SU-DHL-6 (cell line): ENCODE results near the gene RARA.
"Not testable (repeated sequence)": the region's sequence is repeated elsewhere in the genome, so short reads cannot be mapped to it uniquely, and the experiment has no call there.

ENCODE experiments used
- H2AFZ ChIP-seq: fragments of 200-600 bp; sonication (generic); 2 replicates; pipeline ENCODE4 v1.6.1; 2014; ENCODE audit warnings: low read depth, mild to moderate bottlenecking, moderate library complexity, mixed read lengths, antibody characterized with exemption, low read length; ENCODE audit not compliant: severe bottlenecking
- H3F3A ChIP-seq: fragments of 200-600 bp; shearing (Covaris generic); 2 replicates; pipeline ENCODE4 v1.6.0; 2016; ENCODE audit warnings: antibody characterized with exemption, mild to moderate bottlenecking; ENCODE audit not compliant: insufficient read depth
- H3K27ac ChIP-seq: fragments of 200-600 bp; sonication (generic); 2 replicates; pipeline ENCODE4 v1.5.1; 2016; ENCODE audit warnings: low read depth, mild to moderate bottlenecking, low read length, moderate library complexity, mixed read lengths
- H3K27me3 ChIP-seq: fragments of 200-600 bp; sonication (generic), shearing (Covaris generic); 2 replicates; pipeline ENCODE4 v1.6.0; 2014; ENCODE audit warnings: mild to moderate bottlenecking, low read length
- H3K36me3 ChIP-seq: fragments of 200-600 bp; sonication (generic); 2 replicates; pipeline ENCODE4 v1.6.1; 2014; ENCODE audit warnings: mild to moderate bottlenecking, low read length, mixed read lengths
- H3K4me2 ChIP-seq: fragments of 300-600, 200-600 bp; shearing (Covaris generic), sonication (generic); 2 replicates; pipeline ENCODE4 v1.6.0; 2014; ENCODE audit warnings: low read length, low read depth, mild to moderate bottlenecking; ENCODE audit not compliant: poor library complexity, severe bottlenecking
- H3K4me3 ChIP-seq: fragments of 200-600 bp; sonication (generic); 2 replicates; pipeline ENCODE4 v1.5.1; 2014; ENCODE audit warnings: antibody characterized with exemption, low read length, mild to moderate bottlenecking, mixed read lengths; ENCODE audit not compliant: insufficient read depth, poor library complexity, severe bottlenecking
- H3K79me2 ChIP-seq: fragments of 200-600 bp; sonication (generic); 2 replicates; pipeline ENCODE4 v1.6.1; 2014; ENCODE audit warnings: mild to moderate bottlenecking, low read length, moderate library complexity; ENCODE audit not compliant: insufficient read depth
- H3K9ac ChIP-seq: fragments of 200-600 bp; sonication (generic); 2 replicates; pipeline ENCODE4 v1.7.0; 2014; ENCODE audit warnings: mild to moderate bottlenecking, low read length
- H3K9me2 ChIP-seq: fragments of 200-600 bp; sonication (generic); replicated peaks from 2 replicates; pipeline ENCODE4 v1.6.1; 2014; ENCODE audit warnings: low read length; ENCODE audit not compliant: insufficient read depth
- H3K9me3 ChIP-seq: fragments of 200-600 bp; sonication (generic); 2 replicates; pipeline ENCODE4 v1.6.1; 2014; ENCODE audit warnings: low read length, mixed read lengths; ENCODE audit not compliant: insufficient read depth
- H4K20me1 ChIP-seq: fragments of 200-600 bp; sonication (generic); 2 replicates; pipeline ENCODE4 v1.6.1; 2014; ENCODE audit warnings: low read depth, mild to moderate bottlenecking, antibody characterized with exemption, low read length, moderate library complexity, mixed read lengths
- EZH2phosphoT487 ChIP-seq: fragments of 200-600 bp; sonication (generic), shearing (Covaris generic); conservative IDR thresholded peaks from 2 replicates; pipeline ENCODE4 v1.6.1; 2018; ENCODE audit warnings: mild to moderate bottlenecking, antibody characterized with exemption, low read length, moderate library complexity, mixed read lengths
- TF ChIP-seq, protein P1 (sequence below): fragments of 200-600 bp; sonication (generic); IDR thresholded peaks from one replicate; pipeline ENCODE4 v1.5.1; 2017; ENCODE audit warnings: antibody characterized with exemption, mild to moderate bottlenecking, low read length, moderate library complexity; ENCODE audit not compliant: insufficient read depth, poor library complexity, severe bottlenecking

Gene RARA

DNA sequence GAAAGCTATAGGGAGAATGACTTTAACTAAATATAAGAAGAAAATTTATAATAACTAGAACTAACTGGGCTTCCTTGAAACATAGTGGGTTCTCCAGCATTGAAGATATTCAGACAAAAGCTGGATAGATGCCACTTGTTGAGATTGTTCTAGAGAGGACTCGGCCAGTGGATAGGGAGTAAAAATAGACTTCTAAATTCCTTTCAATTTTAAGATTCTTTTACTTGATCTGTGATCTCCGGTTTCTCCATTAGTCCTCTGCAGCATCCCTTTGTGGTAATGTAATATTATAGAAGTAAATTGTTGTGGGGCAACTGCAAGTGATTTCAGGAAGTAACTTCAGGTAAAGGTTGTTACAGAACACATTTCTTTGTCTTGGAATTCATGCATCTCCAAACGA lies 10.3 kb upstream of the RARA start:
- no peak overlapping the region for H2AFZ ChIP-seq
- H3K4me2 ChIP-seq = no peak overlapping the region
- no peaks in the 10 kb centered on the region for H3K9me3 ChIP-seq
- H3F3A ChIP-seq = peaks cover 22% of the 10 kb centered on the region; the same call in 1 of the 2 replicates
- TF ChIP-seq, protein P1, sequence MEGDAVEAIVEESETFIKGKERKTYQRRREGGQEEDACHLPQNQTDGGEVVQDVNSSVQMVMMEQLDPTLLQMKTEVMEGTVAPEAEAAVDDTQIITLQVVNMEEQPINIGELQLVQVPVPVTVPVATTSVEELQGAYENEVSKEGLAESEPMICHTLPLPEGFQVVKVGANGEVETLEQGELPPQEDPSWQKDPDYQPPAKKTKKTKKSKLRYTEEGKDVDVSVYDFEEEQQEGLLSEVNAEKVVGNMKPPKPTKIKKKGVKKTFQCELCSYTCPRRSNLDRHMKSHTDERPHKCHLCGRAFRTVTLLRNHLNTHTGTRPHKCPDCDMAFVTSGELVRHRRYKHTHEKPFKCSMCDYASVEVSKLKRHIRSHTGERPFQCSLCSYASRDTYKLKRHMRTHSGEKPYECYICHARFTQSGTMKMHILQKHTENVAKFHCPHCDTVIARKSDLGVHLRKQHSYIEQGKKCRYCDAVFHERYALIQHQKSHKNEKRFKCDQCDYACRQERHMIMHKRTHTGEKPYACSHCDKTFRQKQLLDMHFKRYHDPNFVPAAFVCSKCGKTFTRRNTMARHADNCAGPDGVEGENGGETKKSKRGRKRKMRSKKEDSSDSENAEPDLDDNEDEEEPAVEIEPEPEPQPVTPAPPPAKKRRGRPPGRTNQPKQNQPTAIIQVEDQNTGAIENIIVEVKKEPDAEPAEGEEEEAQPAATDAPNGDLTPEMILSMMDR = no peak
- no peak for TF ChIP-seq EZH2phosphoT487
- H3K27me3 ChIP-seq = no peaks in the 10 kb centered on the region
- H3K9ac ChIP-seq = no peak overlapping the region
- H4K20me1 ChIP-seq = peaks cover 6% of the 10 kb centered on the region
- peaks cover 3% of the 10 kb centered on the region; the same call in 1 of the 2 replicates for H3K79me2 ChIP-seq
- H3K36me3 ChIP-seq = peaks cover 77% of the 10 kb centered on the region
- H3K9me2 ChIP-seq = no peaks in the 10 kb centered on the region
- H3K4me3 ChIP-seq = no peak overlapping the region
- no peak overlapping the region for H3K27ac ChIP-seq

DNA sequence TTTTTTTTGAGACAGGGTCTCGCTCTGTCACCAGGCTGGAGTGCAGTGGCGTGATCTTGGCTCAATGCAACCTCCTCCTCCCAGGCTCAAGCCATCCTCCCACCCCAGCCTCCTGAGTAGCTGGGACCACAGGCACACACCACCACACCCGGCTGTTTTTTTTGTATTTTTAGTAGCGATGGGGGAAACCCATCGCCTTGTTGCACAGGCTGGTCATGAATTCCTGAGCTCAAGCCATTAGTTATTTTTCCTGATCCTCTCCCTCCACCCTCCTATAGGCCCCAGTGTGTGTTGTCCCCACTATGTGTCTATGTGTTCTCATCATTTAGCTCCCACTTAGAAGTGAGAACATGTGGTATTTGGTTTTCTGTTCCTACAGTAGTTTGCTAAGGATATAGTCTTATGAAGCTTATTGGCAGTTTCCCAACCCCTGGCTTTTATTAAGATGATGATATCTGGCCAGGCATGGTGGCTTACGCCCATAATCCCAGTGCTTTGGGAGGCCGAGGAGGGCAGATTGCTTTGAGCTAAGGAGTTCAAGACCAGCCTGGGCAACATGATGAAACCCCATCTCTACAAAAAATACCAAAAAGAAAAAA lies 9.7 kb upstream of the RARA start:
- peaks cover 22% of the 10 kb centered on the region; the same call in 1 of the 2 replicates for H3F3A ChIP-seq
- H3K9me3 ChIP-seq, H3K9me2 ChIP-seq, H3K27ac ChIP-seq, H3K27me3 ChIP-seq, H3K79me2 ChIP-seq, H2AFZ ChIP-seq, H3K4me2 ChIP-seq, H3K4me3 ChIP-seq, H3K9ac ChIP-seq, H4K20me1 ChIP-seq: not testable (repeated sequence)
- peaks cover 72% of the 10 kb centered on the region for H3K36me3 ChIP-seq

DNA sequence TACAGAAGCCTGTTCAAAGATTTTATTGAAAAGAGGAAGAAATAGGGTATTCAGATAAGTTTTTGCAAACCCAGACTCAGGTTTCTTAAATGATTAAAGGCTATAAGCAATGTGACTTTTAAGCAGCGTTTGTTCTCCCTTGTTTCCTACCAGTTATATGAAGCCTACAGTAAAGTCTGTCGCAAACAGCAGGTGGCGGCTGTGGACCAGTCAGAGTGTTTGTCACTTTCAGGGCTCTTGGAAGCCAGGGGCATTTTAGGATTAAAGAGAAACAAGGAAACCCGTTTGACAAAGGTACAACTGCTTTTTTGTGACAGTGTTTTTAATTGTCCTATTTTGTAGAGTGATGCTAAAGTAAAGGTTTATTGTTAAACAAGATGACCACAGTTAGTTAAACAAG lies 7.7 kb upstream of the RARA start:
- Histone ChIP-seq H3K9me2 (no peaks in the 10 kb centered on the region), H3K9ac (no peak overlapping the region), H3K79me2 (no peaks in the 10 kb centered on the region), H3F3A (peaks cover 13% of the 10 kb centered on the region; the same call in 1 of the 2 replicates), H4K20me1 (peaks cover 7% of the 10 kb centered on the region), H2AFZ (no peak overlapping the region), H3K4me2 (no peak overlapping the region), H3K9me3 (no peaks in the 10 kb centered on the region), H3K27ac (no peak overlapping the region), H3K4me3 (no peak overlapping the region), H3K36me3 (peaks cover 54% of the 10 kb centered on the region), H3K27me3 (no peaks in the 10 kb centered on the region)
- TF ChIP-seq, protein P1 = no peak
- no peak for TF ChIP-seq EZH2phosphoT487

DNA sequence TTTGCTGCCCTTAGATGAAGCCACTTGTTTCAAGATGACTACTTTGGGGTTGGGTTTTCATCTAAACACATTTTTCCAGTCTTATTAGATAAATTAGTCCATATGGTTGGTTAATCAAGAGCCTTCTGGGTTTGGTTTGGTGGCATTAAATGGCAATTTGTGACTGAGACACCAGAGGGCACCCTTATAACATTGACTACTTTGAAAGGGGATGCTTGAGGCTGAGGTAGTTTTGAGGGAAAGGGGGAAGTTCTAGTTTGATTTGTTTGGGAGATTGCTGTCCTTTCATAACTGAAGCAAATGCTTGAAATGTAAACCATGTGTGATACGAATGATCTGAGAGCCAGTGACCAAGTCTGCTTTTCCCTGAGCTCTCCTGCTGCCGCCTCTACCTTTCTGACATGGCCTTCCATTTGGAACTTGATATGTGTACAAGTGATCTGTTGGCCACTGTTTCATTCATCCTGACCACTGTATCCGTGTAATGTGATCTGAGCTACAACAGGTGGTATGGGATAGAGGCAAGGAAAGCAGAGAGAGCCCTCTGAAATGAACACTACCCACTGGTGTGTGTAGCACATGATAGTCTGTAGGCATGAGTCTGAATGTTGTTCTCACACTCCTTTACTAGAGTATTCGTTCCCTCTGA lies 5.8 kb upstream of the RARA start:
- H3K9ac ChIP-seq = no peak overlapping the region
- no peak overlapping the region for H3K27ac ChIP-seq
- no peak overlapping the region for H2AFZ ChIP-seq
- H3K4me3 ChIP-seq = no peak overlapping the region
- TF ChIP-seq EZH2phosphoT487 = no peak
- TF ChIP-seq, protein P1 = peak; percentile 69
- peaks cover 13% of the 10 kb centered on the region; the same call in 1 of the 2 replicates for H3F3A ChIP-seq
- peaks cover 7% of the 10 kb centered on the region; the same call in 1 of the 2 replicates for H4K20me1 ChIP-seq
- peaks cover 40% of the 10 kb centered on the region for H3K36me3 ChIP-seq
- H3K9me2 ChIP-seq = no peaks in the 10 kb centered on the region
- no peaks in the 10 kb centered on the region for H3K27me3 ChIP-seq
- H3K79me2 ChIP-seq = no peaks in the 10 kb centered on the region
- H3K4me2 ChIP-seq = no peak overlapping the region
- no peaks in the 10 kb centered on the region for H3K9me3 ChIP-seq
